Osteoblast (primary cell): Measurements from ENCODE around the gene ATG4B. TPM values are rescaled to one million over a fixed set of nuclear protein-coding genes. Genes with fewer than 3 reads are reported as not detected.
"Not testable (repeated sequence)": the region's sequence is repeated elsewhere in the genome, so short reads cannot be mapped to it uniquely, and the experiment has no call there.

Source experiments
- DNase-seq: peaks from one replicate; pipeline ENCODE4 v3.0.0; 2011; ENCODE audit warnings: low spot score, mixed read lengths; ENCODE audit not compliant: insufficient read length; ENCODE audit errors: missing footprints
- H2AFZ ChIP-seq: 2 replicates; pipeline ENCODE4 v1.6.0; 2011; ENCODE audit warnings: mild to moderate bottlenecking, low read length
- H3K27ac ChIP-seq: 2 replicates; pipeline ENCODE4 v1.5.1; 2011; ENCODE audit warnings: mild to moderate bottlenecking, low read depth, low read length, moderate library complexity
- H3K27me3 ChIP-seq: 2 replicates; pipeline ENCODE4 v1.6.0; 2012; ENCODE audit warnings: mild to moderate bottlenecking, control low read depth, inconsistent platforms, low read length, moderate library complexity; ENCODE audit not compliant: insufficient read depth
- H3K36me3 ChIP-seq: 2 replicates; pipeline ENCODE4 v1.5.1; 2011; ENCODE audit warnings: mild to moderate bottlenecking, low read length, control low read depth, moderate library complexity; ENCODE audit not compliant: insufficient read depth
- H3K4me1 ChIP-seq: 2 replicates; pipeline ENCODE4 v1.5.1; 2011; ENCODE audit warnings: mild to moderate bottlenecking, low read length, control low read depth, moderate library complexity; ENCODE audit not compliant: insufficient read depth
- H3K4me2 ChIP-seq: 2 replicates; pipeline ENCODE4 v1.6.0; 2011; ENCODE audit warnings: mild to moderate bottlenecking, low read length; ENCODE audit not compliant: insufficient read depth
- H3K4me3 ChIP-seq: fragments of 200-600 bp; sonication (generic); 3 replicates; pipeline ENCODE4 v1.5.1; 2012; ENCODE audit warnings: mild to moderate bottlenecking, low read length, inconsistent platforms; ENCODE audit not compliant: insufficient read depth
- H3K79me2 ChIP-seq: 2 replicates; pipeline ENCODE4 v1.6.0; 2012; ENCODE audit warnings: mild to moderate bottlenecking, low read length, control low read depth, inconsistent platforms; ENCODE audit not compliant: insufficient read depth
- H3K9me3 ChIP-seq: 2 replicates; pipeline ENCODE4 v1.5.1; 2011; ENCODE audit warnings: low read depth, low read length, control low read depth
- H4K20me1 ChIP-seq: 2 replicates; pipeline ENCODE4 v1.6.0; 2012; ENCODE audit warnings: mild to moderate bottlenecking, low read length, control low read depth; ENCODE audit not compliant: insufficient read depth
- CTCF ChIP-seq: IDR thresholded peaks from 2 replicates; pipeline ENCODE4 v1.5.1; 2011; ENCODE audit warnings: mild to moderate bottlenecking, low read depth, low read length, moderate library complexity; ENCODE audit errors: extremely low read depth
- total RNA-seq: library from RNA; depleted of rRNA; stranded (reverse); fragments of >200 nt; gene quantifications from 2 replicates; pipeline ENCODE4 v1.2.3, GENCODE V29; 2012

ATG4B gene
- total RNA-seq = 42.7 and 48.0 TPM in 2 replicates

GRCh38 chr2:241637018-241637794 lies at the start of gene ATG4B, which contains the start of gene THAP4:
Gene ATG4B, plus strand, starts transcription at chr2:241637693. Its CDS starts 22 bp downstream, at chr2:241637715.
Gene THAP4, minus strand, starts transcription at chr2:241637158. Its CDS starts 141 bp downstream, at chr2:241637017.
- H3K4me3 ChIP-seq = peak within 1 kb of the TSS; percentile 96
- H3K27me3 ChIP-seq = no peaks in the 10 kb centered on the region
- DNase-seq = peak; percentile 99
- peak within 1 kb of the TSS; percentile 98 for H3K27ac ChIP-seq
- H3K79me2 ChIP-seq = peaks cover 88% of the 10 kb centered on the region
- H3K36me3 ChIP-seq = peaks cover 26% of the 10 kb centered on the region
- no peaks in the 10 kb centered on the region for H3K9me3 ChIP-seq
- H3K4me1 ChIP-seq = peaks cover 15% of the 10 kb centered on the region
- no peak for TF ChIP-seq CTCF
- peaks cover 70% of the 10 kb centered on the region for H4K20me1 ChIP-seq
- H2AFZ ChIP-seq = peak within 1 kb of the TSS; percentile 99
- peak within 1 kb of the TSS; percentile 96 for H3K4me2 ChIP-seq

- H3K79me2 ChIP-seq, H2AFZ ChIP-seq, DNase-seq, H3K27me3 ChIP-seq, H3K27ac ChIP-seq, H3K4me1 ChIP-seq, H3K4me3 ChIP-seq, H3K4me2 ChIP-seq: not testable (repeated sequence)
- peaks cover 37% of the 10 kb centered on the region for H3K36me3 ChIP-seq
- H4K20me1 ChIP-seq = peaks cover 11% of the 10 kb centered on the region
- H3K9me3 ChIP-seq = peaks cover 13% of the 10 kb centered on the region
These were observed 47.6 kb upstream of the ATG4B start for GRCh38 chr2:241589863-241590262.

GRCh38 chr2:241590496-241591455 lies 46.7 kb upstream of the ATG4B start:
- Histone ChIP-seq H3K9me3 (peaks cover 13% of the 10 kb centered on the region), H3K36me3 (peaks cover 32% of the 10 kb centered on the region)
- H2AFZ ChIP-seq, H3K79me2 ChIP-seq, H3K4me1 ChIP-seq, H3K4me3 ChIP-seq, H3K4me2 ChIP-seq, H3K27me3 ChIP-seq, DNase-seq, H4K20me1 ChIP-seq, H3K27ac ChIP-seq: not testable (repeated sequence)

- no peak for TF ChIP-seq CTCF
- Histone ChIP-seq H3K27ac (no peak overlapping the region), H3K36me3 (peaks cover 25% of the 10 kb centered on the region), H2AFZ (no peak overlapping the region), H3K4me1 (no peaks in the 10 kb centered on the region), H3K4me3 (no peak overlapping the region), H3K9me3 (peaks cover 4% of the 10 kb centered on the region), H3K27me3 (no peaks in the 10 kb centered on the region), H4K20me1 (peaks cover 8% of the 10 kb centered on the region), H3K79me2 (no peaks in the 10 kb centered on the region), H3K4me2 (no peak overlapping the region)
- DNase-seq = peak; percentile 41
These were observed 45.2 kb upstream of the ATG4B start for GRCh38 chr2:241592126-241592845.
